ENCODE results near the gene KCNQ4. TPM values are rescaled to one million over a fixed set of nuclear protein-coding genes. Genes with fewer than 3 reads are reported as not detected.

The KCNQ4 gene
- total RNA-seq, 3 donors from 2014 or later (not counting 1 experiment from before 2014, with no cell fraction given) = 0.14 to 0.45 (median 0.35) TPM

- Mint-ChIP-seq H3K9me3 (no peaks in the 10 kb centered on the region), H3K27ac (peak overlapping the region; percentile 76 to 86), H3K4me1 (peaks cover 34 to 42% of the 10 kb centered on the region in 2 donors), H3K36me3 (no peaks in the 10 kb centered on the region), H3K4me3 (no peak overlapping the region), H3K27me3 (ENCODE audit: low read depth in 2 of 2) (peaks cover 0 to 3% of the 10 kb centered on the region in 2 donors)
- DNase-seq = no peak
- Histone ChIP-seq H3K9me3 (ENCODE audit: control insufficient read depth, insufficient read depth, low read length) (peaks cover 3% of the 10 kb centered on the region), H3K4me3 (ENCODE audit: low read length) (no peak overlapping the region), H3K27me3 (ENCODE audit: control insufficient read depth, insufficient read depth, low read length) (no peaks in the 10 kb centered on the region), H3K4me1 (ENCODE audit: control insufficient read depth, insufficient read depth, low read length) (peaks cover 27% of the 10 kb centered on the region), H3K36me3 (ENCODE audit: control insufficient read depth, insufficient read depth, low read length) (no peaks in the 10 kb centered on the region), H3K27ac (ENCODE audit: low read length) (no peak overlapping the region)
- WGBS (ENCODE audit: insufficient coverage) = no CpG with 5 or more reads among the region's 1 CpG
- intact Hi-C loops (cut with micrococcal nuclease) = no loop called here
- no peak for TF ChIP-seq CTCF (IDR thresholded peaks at IDR 0.05)
- ATAC-seq = no peak
These were observed 93.3 kb downstream of the KCNQ4 start for GRCh38 chr1:40876891-40877290.

GRCh38 chr1:40877698-40878097 lies 94.1 kb downstream of the KCNQ4 start:
- intact Hi-C loops (cut with micrococcal nuclease) = no loop called here
- no peaks in the 10 kb centered on the region for H3K36me3 Mint-ChIP-seq
- H3K4me3 Mint-ChIP-seq = no peak overlapping the region
- H3K36me3 ChIP-seq (ENCODE audit: control insufficient read depth, insufficient read depth, low read length) = no peaks in the 10 kb centered on the region
- no peak overlapping the region for H3K4me3 ChIP-seq (ENCODE audit: low read length)
- H3K27ac Mint-ChIP-seq = peak overlapping the region; percentile 76 to 86
- peaks cover 34 to 42% of the 10 kb centered on the region in 2 donors for H3K4me1 Mint-ChIP-seq
- peaks cover 27% of the 10 kb centered on the region for H3K4me1 ChIP-seq (ENCODE audit: control insufficient read depth, insufficient read depth, low read length)
- H3K27me3 ChIP-seq (ENCODE audit: control insufficient read depth, insufficient read depth, low read length) = no peaks in the 10 kb centered on the region
- H3K9me3 ChIP-seq (ENCODE audit: control insufficient read depth, insufficient read depth, low read length) = peaks cover 3% of the 10 kb centered on the region
- H3K9me3 Mint-ChIP-seq = no peaks in the 10 kb centered on the region
- 28% methylated on average over 4 of the region's 4 CpGs for WGBS (ENCODE audit: insufficient coverage)
- H3K27me3 Mint-ChIP-seq (ENCODE audit: low read depth in 2 of 2) = peaks cover 2 to 3% of the 10 kb centered on the region in 2 donors
- ATAC-seq = peak; percentile 6 to 57 (median 35)
- peak in 1 of 2 donors; percentile 29 for DNase-seq
- no peak overlapping the region for H3K27ac ChIP-seq (ENCODE audit: low read length)
- no peak for TF ChIP-seq CTCF (IDR thresholded peaks at IDR 0.05)

- Mint-ChIP-seq H3K9me3 (no peaks in the 10 kb centered on the region), H3K4me1 (peaks cover 34 to 38% of the 10 kb centered on the region in 2 donors), H3K27ac (no peak overlapping the region), H3K36me3 (no peaks in the 10 kb centered on the region), H3K4me3 (no peak overlapping the region), H3K27me3 (ENCODE audit: low read depth in 2 of 2) (peaks cover 9 to 15% of the 10 kb centered on the region in 2 donors)
- no peak overlapping the region for H3K27ac ChIP-seq (ENCODE audit: low read length)
- H3K4me1 ChIP-seq (ENCODE audit: control insufficient read depth, insufficient read depth, low read length) = peaks cover 28% of the 10 kb centered on the region
- ATAC-seq (no peak), DNase-seq (no peak)
- H3K9me3 ChIP-seq (ENCODE audit: control insufficient read depth, insufficient read depth, low read length) = peaks cover 3% of the 10 kb centered on the region
- TF ChIP-seq CTCF (IDR thresholded peaks at IDR 0.05) = no peak
- H3K4me3 ChIP-seq (ENCODE audit: low read length) = no peak overlapping the region
- peaks cover 2% of the 10 kb centered on the region for H3K27me3 ChIP-seq (ENCODE audit: control insufficient read depth, insufficient read depth, low read length)
- H3K36me3 ChIP-seq (ENCODE audit: control insufficient read depth, insufficient read depth, low read length) = no peaks in the 10 kb centered on the region
- 100% methylated on average over 2 of the region's 2 CpGs for WGBS (ENCODE audit: insufficient coverage)
- intact Hi-C loops (cut with micrococcal nuclease) = no loop called here
These were observed 95.3 kb downstream of the KCNQ4 start for GRCh38 chr1:40878906-40879305.

Data from natural killer cell (primary cell).